Sigmoid colon (tissue), 7 donors: ENCODE results near the gene TMPRSS9. TPM values are rescaled to one million over a fixed set of nuclear protein-coding genes. Genes with fewer than 3 reads are reported as not detected.

Experiments used
- DNase-seq: peaks from one replicate; pipeline ENCODE4 v3.0.0-alpha.2; 2019
- H3K27ac ChIP-seq, 4 donors: fragments of 200-600 bp; sonication (generic); one replicate each; pipeline ENCODE4 v1.5.1; 2016 to 2019; ENCODE audit warnings: mild to moderate bottlenecking in 1 of 4
- H3K27me3 ChIP-seq, 3 donors: fragments of 200-600 bp; sonication (generic); one replicate each; pipeline ENCODE4 v1.5.1; 2019; ENCODE audit warnings: mild to moderate bottlenecking in 1 of 3
- H3K36me3 ChIP-seq, 4 donors: fragments of 200-600 bp; sonication (generic); one replicate each; pipeline ENCODE4 v1.5.1; 2016 to 2019
- H3K4me1 ChIP-seq, 4 donors: fragments of 200-600 bp; sonication (generic); one replicate each; pipeline ENCODE4 v1.5.1; 2017 to 2019
- H3K4me3 ChIP-seq, 4 donors: fragments of 200-600 bp; sonication (generic); one replicate each; pipeline ENCODE4 v1.5.1; 2017 to 2019; ENCODE audit warnings: mild to moderate bottlenecking in 2 of 4, moderate library complexity in 1 of 4
- H3K9me3 ChIP-seq, 4 donors: fragments of 200-600 bp in 3 of 4; sonication (generic) in 3 of 4; one replicate each; pipeline versions ENCODE4 v1.5.1 to v1.6.1; 2013 to 2019
- EP300 ChIP-seq, 4 donors: sonication (generic); formaldehyde crosslinking; IDR thresholded peaks; one replicate each; pipeline ENCODE4 v1.6.1; 2017; ENCODE audit warnings: antibody characterized with exemption in 4 of 4
- POLR2A ChIP-seq, 2 donors: fragments of 450-650 bp; IDR thresholded peaks; one replicate each; pipeline ENCODE4 v1.6.1; 2016; ENCODE audit warnings: antibody characterized with exemption in 2 of 2, mild to moderate bottlenecking in 2 of 2, moderate library complexity in 2 of 2
- POLR2AphosphoS5 ChIP-seq, 4 donors: sonication (generic); formaldehyde crosslinking; IDR thresholded peaks; one replicate each; pipeline ENCODE4 v1.6.1; 2017; ENCODE audit warnings: antibody characterized with exemption in 4 of 4
- WGBS, 2 donors: extraction: QIAGEN DNeasy Blood & Tissue Kit; methylation state at CpG; one replicate each; pipeline ENCODE4 v1.1.7; 2013; 5-methylcytosine and 5-hydroxymethylcytosine counted together
- intact Hi-C: fragments of 100-400 bp; cut with DNase I; formaldehyde crosslinking; loops from one replicate; pipeline ENCODE4 v1.15.1; 2023
- polyA plus RNA-seq, 3 donors: library from polyadenylated mRNA; stranded (reverse); fragments of 200-250 nt; gene quantifications; one replicate each; pipeline ENCODE4 v1.2.3, GENCODE V29; 2013
- total RNA-seq, 4 donors: library from RNA; depleted of rRNA; stranded (reverse); fragments of >200 nt; gene quantifications; one replicate each; pipeline ENCODE4 v1.1.0, GENCODE V29; 2016
- TF ChIP-seq, protein P1 (sequence below), 4 experiments: fragments of 450-650 bp in 3 of 4; fragments of 200-600 bp in 1 of 4; IDR thresholded peaks; one replicate each; pipeline ENCODE4 v1.5.1; 2016 to 2019; ENCODE audit warnings: antibody characterized with exemption in 4 of 4, mild to moderate bottlenecking in 3 of 4, moderate library complexity in 2 of 4
- donor health status: healthy with polysubstance abuse.
- donor health status: Bipolar disorder and iron deficiency.
- donor health status: healthy.

Gene TMPRSS9
- total and polyA plus RNA-seq, 7 donors, result 0.16 to 0.68 (median 0.27) TPM; not detected in 3

DNA sequence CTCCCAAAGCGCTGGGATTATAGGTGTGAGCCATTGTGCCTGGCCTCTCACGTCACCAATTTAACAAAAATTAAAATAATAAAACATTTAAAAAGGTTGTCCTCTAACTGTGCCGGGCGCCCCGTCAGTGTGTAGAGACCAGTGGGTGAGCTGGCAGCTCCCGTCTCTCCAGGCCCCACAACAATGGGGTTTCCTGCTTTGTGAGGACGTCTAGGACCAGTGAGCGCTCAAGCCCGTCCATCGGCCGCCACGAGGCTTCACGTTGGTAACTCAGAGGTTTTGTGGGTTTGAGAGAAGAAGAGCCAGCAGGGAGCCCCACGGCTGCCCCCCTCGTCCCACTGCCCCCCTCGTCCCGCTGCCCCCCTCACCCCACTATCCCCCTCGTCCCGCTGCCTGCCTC lies 36.4 kb upstream of the TMPRSS9 start:
- 84 to 92% methylated on average over 19 of the region's 19 CpGs for WGBS, 2 donors
- peaks cover 0 to 47% (median 14%) of the 10 kb centered on the region in 4 donors for H3K36me3 ChIP-seq
- H3K27ac ChIP-seq, result no peak overlapping the region
- DNase-seq, result no peak
- intact Hi-C loops, result no loop called here
- H3K27me3 ChIP-seq, result no peaks in the 10 kb centered on the region
- H3K4me3 ChIP-seq, result no peak overlapping the region
- no peaks in the 10 kb centered on the region for H3K9me3 ChIP-seq
- H3K4me1 ChIP-seq, result peaks cover 0 to 19% (median 15%) of the 10 kb centered on the region in 4 donors
- TF ChIP-seq POLR2AphosphoS5 (IDR thresholded peaks at IDR 0.05) (no peak), POLR2A (IDR thresholded peaks at IDR 0.05) (no peak), EP300 (IDR thresholded peaks at IDR 0.05) (no peak)
- TF ChIP-seq, protein P1, sequence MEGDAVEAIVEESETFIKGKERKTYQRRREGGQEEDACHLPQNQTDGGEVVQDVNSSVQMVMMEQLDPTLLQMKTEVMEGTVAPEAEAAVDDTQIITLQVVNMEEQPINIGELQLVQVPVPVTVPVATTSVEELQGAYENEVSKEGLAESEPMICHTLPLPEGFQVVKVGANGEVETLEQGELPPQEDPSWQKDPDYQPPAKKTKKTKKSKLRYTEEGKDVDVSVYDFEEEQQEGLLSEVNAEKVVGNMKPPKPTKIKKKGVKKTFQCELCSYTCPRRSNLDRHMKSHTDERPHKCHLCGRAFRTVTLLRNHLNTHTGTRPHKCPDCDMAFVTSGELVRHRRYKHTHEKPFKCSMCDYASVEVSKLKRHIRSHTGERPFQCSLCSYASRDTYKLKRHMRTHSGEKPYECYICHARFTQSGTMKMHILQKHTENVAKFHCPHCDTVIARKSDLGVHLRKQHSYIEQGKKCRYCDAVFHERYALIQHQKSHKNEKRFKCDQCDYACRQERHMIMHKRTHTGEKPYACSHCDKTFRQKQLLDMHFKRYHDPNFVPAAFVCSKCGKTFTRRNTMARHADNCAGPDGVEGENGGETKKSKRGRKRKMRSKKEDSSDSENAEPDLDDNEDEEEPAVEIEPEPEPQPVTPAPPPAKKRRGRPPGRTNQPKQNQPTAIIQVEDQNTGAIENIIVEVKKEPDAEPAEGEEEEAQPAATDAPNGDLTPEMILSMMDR (IDR thresholded peaks at IDR 0.05), result no peak

DNA sequence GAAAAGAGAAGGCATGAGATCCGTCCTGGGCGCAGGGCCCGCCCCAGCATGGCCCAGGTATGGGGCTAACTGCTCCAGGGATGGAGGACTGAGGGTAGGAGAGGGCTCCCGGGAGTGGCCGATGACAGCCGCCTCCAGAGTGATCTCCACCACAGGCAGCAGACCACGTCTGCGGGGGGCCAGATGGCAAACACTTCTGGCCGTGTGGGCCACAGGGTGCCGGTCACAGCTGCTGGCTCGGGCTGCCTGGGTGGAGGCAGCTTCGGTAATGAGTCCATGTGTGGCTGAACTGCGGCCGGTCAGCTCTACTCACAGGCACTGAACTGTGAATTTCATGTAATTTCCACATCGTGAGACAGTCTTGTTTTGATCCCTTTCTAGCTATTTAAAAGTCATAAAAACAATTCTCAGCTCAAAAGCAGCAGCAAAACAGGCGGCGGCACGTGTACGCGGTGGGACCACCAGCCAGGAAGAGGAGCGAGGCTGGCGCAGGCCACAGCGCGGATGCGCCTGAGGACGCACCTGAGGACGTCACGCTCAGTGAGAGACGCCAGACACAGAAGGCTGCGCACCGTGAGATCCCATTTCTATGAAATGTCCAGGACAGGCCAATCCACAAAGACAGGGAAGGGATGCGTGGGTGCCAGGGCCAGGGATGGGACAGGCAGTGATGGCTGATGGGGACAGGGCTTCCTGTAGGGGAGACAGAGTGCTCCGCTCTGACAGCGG lies 35.7 kb upstream of the TMPRSS9 start:
- Histone ChIP-seq H3K9me3 (no peaks in the 10 kb centered on the region), H3K27ac (no peak overlapping the region), H3K4me1 (peaks cover 0 to 26% (median 19%) of the 10 kb centered on the region in 4 donors), H3K27me3 (no peaks in the 10 kb centered on the region), H3K4me3 (no peak overlapping the region), H3K36me3 (peaks cover 0 to 47% (median 14%) of the 10 kb centered on the region in 4 donors)
- WGBS, 2 donors, result 73 to 88% methylated on average over 34 of the region's 34 CpGs
- intact Hi-C loops, result no loop called here
- DNase-seq, result no peak
- TF ChIP-seq POLR2AphosphoS5 (IDR thresholded peaks at IDR 0.05) (no peak), POLR2A (IDR thresholded peaks at IDR 0.05) (no peak), EP300 (IDR thresholded peaks at IDR 0.05) (no peak)
- TF ChIP-seq, protein P1 (IDR thresholded peaks at IDR 0.05), result no peak

DNA sequence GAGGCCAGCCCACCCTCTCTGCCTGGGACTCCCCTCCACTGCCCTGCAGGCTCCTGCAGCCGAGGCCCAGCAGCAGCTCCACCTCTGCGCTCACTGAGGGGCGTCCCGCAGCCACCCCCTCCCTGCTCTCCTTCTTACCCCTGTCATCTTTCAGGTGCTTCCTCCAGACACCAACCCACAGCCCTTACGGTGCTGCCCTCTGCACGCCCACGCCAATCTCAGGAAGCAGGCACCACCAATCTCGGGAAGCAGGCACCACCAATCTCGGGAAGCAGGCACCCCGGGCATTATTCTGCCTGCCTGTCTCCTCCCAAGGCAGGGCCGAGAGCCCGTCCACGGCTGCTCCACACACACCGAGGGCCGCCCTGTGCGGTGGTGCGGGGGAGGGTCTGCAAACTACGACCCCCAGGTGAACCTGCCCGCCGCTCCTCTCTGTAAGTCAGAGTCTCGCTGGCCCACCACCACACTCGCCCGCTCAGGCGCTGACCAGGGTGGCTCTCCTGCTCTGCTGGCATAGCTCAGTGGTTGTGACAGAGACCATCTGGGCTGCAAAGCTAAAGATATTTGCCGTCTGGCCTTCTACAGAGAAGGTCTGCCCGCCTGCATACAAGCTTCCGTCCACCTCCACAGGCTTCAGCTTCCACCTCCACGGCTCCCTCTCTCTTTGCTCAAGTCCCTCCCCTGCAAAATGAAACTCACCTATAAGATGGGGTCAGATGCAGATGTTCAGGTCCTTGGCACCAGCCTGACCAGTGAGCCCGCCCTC lies 34.6 kb upstream of the TMPRSS9 start:
- H3K4me3 ChIP-seq, result no peak overlapping the region
- H3K4me1 ChIP-seq, result peaks cover 0 to 36% (median 30%) of the 10 kb centered on the region in 4 donors
- intact Hi-C loops, result loop anchor here (5.0 kb wide), 2 partner anchors 53 to 173 kb away; partner anchors contain the start of gene AP3D1
- H3K27me3 ChIP-seq, result no peaks in the 10 kb centered on the region
- peaks cover 0 to 47% (median 14%) of the 10 kb centered on the region in 4 donors for H3K36me3 ChIP-seq
- H3K9me3 ChIP-seq, result no peaks in the 10 kb centered on the region
- WGBS, 2 donors, result 59 to 80% methylated on average over 29 of the region's 29 CpGs
- DNase-seq, result no peak
- TF ChIP-seq POLR2AphosphoS5 (IDR thresholded peaks at IDR 0.05), result no peak
- no peak overlapping the region for H3K27ac ChIP-seq

DNA sequence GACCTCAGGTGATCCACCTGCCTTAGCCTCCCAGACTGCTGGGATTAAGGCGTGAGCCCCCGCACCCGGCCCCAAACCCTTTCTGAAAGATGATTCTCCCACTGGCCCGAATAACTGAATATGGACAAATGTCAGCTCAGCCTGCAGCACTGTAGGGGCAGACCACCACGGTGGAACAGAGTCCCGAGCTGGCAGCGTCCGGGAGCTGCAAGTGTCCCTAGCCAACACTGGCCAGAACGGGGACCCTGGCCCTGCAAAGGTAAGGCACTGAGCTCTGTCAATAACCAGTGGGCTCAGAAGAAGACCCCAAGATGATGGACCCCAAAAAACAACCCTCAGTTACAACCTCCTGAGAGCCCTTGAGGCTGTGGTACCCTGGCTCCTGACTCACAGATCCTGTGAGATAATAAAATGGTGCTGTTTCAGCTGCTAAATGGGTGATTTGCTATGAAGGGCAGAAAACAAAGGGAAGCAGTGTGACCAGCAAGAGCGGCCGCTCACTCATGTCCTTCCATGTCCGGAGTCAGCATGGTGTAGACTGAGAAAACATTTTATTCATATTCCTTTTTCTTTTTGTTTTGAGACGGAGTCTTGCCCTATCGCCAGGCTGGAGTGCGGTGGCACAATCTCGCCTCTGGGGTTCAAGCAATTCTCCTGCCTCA lies 33.2 kb upstream of the TMPRSS9 start:
- TF ChIP-seq EP300 (IDR thresholded peaks at IDR 0.05) (no peak), POLR2A (IDR thresholded peaks at IDR 0.05) (no peak), POLR2AphosphoS5 (IDR thresholded peaks at IDR 0.05) (no peak)
- TF ChIP-seq, protein P1 (IDR thresholded peaks at IDR 0.05), result no peak
- H3K27me3 ChIP-seq, result no peaks in the 10 kb centered on the region
- H3K36me3 ChIP-seq, result peaks cover 0 to 38% (median 14%) of the 10 kb centered on the region in 4 donors
- no peaks in the 10 kb centered on the region for H3K9me3 ChIP-seq
- no peak overlapping the region for H3K27ac ChIP-seq
- H3K4me3 ChIP-seq, result no peak overlapping the region
- DNase-seq, result no peak
- WGBS, 2 donors, result 86 to 87% methylated on average over 16 of the region's 16 CpGs
- H3K4me1 ChIP-seq, result peaks cover 0 to 49% (median 43%) of the 10 kb centered on the region in 4 donors
- intact Hi-C loops, result loop anchor here (5.0 kb wide), 2 partner anchors 55 to 175 kb away; partner anchors contain the start of gene AP3D1
